GM21619 (cell line): ENCODE results near the gene RPS27.

Experiments used
- ATAC-seq: cut with Tn5 transposase; IDR thresholded peaks from one replicate; pipeline ENCODE4 v1.9.1; 2021; ENCODE audit not compliant: unreplicated experiment

RPS27 gene

GRCh38 chr1:153990468-153991150 lies at the start of gene RPS27:
Gene RPS27, plus strand, starts transcription at chr1:153990762. Its CDS starts 35 bp downstream, at chr1:153990797.
- peak; percentile 63 for ATAC-seq

- no peak for ATAC-seq
Observed at GRCh38 chr1:153941826-153942725, 48.5 kb upstream of the RPS27 start.

- no peak for ATAC-seq
Observed at GRCh38 chr1:153942766-153943549, 47.6 kb upstream of the RPS27 start.

DNA sequence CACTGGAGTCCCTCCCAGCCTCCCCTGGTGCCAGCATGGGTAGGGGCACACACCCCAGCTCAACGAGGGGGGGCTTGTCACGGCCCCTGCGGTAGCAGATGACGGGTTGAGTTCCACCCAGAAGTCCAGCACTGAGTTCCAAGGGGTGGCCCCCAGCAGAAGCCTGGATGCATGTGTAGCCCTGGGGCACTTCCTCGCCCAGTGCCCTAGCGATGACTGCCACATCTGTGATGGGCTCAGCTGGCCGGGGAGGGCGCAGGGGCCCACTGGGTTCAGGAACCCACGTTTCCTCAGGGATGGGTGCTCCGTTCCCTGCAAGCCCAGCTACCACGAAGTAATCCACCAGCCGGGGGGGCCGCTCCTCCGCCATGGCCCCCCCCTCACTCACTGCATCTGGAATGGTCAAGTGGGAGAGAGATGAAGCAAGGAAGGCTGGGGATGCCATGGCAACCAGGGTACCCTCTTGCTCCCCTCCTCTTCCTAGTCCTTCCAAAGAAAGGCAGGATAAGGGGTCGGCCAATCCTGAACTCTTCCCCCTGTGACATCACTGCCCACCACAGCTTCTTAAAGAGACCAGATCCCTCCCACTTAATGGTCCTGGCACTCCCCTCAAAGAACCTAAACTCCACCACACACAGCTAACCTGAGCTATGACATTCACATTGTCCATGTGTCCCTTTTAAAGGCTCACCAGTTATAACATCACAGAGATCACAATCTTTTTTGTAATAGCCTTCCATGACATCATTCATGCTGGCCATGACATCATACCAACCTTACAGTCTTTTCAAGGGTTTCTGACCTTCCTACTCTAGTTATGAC lies 46.3 kb upstream of the RPS27 start:
- ATAC-seq, result no peak

DNA sequence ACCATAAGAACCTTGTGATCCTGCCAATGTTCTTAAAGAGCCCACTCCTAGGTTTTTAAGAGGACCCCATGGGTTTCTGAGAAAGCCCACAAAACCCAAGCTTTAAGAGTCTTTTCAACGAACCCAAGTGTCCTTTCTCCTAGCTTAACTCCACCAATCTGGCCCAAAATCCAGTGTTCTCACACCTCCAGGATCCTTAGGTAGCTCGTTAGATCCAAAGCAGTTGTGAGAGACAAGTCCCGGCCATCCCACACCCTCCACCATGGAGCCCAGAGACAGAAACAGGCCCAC lies 45.8 kb upstream of the RPS27 start:
- no peak for ATAC-seq

GRCh38 chr1:153945131-153945794 lies 45.3 kb upstream of the RPS27 start:
- ATAC-seq, result peak; percentile 11

DNA sequence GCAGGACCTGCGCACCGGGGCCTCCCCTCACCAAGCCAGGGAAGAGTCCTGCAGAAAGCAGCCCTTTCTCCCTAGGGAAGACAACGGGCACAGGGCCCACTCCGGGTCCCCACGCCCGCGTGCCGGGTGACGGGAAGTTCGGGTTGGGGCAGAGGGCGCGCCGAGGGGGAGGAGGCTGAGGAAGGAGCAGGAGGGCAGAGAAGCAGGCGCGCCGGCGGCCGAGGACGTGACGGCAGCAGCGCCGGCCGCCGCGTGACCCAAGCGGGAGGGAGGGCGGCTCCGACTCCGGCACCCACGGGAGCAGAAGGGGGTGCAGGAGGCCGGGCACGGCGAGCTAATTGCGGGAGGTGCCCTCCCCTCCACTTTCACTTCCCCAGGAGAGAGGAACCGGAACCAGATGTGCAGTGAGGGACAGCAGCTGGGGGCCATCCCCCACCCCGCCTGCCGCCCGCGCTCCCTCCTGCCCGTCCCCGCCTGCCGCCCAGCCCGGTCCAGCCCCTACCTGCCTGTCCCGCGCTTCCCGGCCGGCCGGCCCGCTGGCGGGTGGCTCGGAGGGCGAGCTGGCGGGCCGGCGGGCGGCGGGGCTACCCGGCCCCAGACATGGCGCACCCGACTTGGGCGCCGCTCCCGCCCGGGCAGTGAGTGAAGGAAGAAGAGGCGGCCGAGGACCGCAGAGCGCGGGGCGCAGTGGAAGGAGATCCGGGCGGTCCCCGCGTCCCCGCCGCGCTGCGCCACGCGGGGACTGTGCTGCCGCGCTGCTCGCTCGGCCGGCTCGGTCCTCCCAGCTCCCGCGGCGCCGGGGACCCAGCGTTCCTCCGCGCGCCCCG lies 44.6 kb upstream of the RPS27 start:
- peak; percentile 73 for ATAC-seq

DNA sequence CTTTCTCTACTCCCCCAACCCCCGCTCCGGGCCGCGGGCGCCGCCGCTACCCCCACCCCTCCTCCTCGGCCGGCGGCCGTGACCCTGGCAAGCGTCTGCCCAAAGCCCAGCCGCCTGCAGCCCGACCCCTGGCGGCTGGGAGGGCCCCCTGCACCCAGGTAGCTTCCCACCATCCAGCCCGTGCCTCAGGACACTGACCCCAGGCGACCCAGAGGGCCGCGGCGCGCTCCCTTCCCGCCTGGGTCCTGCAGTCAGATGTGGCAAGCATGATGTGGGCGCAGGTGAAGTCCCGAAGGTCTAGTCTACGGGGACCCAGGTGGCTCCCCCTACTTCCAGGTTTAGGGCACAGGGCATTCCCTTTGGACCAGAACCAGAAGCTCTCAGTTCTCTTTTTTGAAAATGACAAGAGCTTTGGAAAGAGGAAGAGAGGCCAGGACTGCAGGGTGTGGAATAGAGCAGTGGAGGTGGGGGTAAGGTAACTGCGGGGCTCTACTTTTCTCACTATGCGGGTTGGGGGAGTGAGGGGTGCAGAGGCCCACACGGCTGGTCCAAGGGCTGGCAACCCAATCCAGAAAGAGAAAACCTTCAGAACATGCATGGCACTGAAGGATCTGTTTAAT lies 43.8 kb upstream of the RPS27 start, which contains the start of gene DENND4B:
TSS of gene DENND4B (minus strand) at position 97 of the 620 bp plus-strand sequence. CDS start 2,344 bp downstream, outside the sequence.
- ATAC-seq, result peak; percentile 53

DNA sequence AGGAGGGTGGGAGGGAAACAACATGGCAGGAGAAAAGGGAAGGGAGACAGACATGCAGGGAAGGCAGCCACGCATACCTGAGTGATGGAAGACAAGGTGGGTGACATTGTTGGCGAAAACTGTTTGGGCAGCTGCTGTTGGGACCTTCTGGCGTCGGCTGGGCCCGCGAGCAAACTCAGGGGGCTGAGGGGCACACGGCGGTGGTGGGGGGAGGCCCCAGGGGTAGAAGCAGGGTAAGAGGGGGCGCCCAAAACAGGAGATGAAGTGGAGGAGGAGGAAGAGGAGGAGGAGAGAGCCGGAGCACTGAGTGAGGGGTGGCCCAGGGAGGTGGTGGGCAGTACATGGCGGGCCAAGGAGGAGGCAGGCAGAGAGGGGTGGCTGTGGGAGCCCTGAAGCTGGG lies 39.4 kb upstream of the RPS27 start:
- no peak for ATAC-seq

- ATAC-seq, result no peak
Observed at GRCh38 chr1:153951801-153952200, 38.8 kb upstream of the RPS27 start.

- no peak for ATAC-seq
Observed at GRCh38 chr1:153953859-153954365, 36.6 kb upstream of the RPS27 start.

DNA sequence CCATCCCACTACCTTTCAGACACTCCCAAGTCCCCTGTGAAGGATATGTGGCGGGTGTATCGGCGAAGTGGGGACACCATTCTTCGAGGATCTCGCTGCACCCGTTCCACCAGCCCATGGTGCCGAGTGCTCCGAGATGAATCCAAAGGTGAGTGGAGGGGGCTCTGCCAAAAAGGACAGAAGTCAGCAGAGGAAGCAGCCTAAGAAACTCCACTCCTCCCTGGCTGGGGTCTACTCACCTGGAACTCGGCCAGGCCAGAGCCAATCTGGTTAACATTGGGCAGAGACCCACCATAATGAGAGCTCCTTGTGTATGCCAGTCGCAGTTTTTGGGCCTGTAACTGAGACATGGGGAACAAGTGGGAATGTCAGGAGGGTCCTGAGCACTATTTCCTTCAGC lies 35.7 kb upstream of the RPS27 start:
- ATAC-seq, result no peak

DNA sequence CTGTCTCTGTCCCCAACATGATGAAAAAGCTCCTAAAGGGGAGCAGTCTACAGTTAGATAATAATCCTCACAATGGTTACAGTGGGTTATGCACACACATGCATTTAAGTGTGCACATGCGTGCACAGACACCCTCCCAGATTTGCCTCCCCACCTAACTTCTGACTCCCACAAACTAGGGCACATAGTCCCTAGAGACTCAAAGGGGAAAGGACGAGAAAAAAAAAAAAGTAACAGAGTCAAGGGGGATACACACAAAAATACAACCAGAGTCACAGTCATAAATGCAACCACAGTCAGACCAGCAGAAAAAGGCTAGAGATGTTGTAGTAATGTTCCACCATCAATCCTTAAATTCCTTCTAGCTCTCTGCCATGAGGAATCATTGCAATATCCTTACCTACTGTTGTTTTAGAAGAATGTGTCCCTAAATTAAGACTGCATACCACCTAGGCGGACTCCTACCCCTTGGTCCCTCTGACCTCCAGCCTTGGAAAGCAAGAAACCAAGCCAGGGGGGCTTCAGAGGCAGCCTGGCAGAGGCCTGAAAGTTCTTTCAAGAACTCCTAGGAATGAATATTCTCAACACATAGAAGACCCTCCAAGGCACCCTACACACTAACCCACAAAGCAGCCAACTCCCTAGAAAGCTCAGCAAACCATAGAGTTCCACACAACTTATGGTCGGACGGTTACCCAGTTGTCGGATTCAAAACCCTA lies 33.4 kb upstream of the RPS27 start:
- ATAC-seq, result no peak

DNA sequence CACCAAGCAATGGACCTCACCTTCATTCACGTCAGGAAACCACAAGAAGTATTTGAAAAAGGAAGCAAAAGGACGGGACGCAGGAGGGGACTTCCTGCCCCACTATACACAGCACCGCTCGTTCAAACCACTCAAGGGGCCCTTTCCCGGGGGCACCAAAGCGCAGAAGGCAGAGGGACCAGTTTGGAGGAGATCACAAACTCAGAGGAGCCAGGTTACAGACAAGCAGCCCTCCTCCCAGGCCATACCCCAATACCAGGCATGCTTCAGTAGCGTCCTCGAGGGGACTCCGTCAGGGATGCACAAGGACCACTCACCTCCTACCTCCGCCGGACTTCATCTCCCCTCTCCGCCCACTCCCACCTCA lies 32.8 kb upstream of the RPS27 start:
- ATAC-seq, result peak; percentile 16

- peak; percentile 72 for ATAC-seq
Observed at GRCh38 chr1:153958111-153958960, 32.2 kb upstream of the RPS27 start, which contains the start of gene CRTC2. Gene CRTC2, minus strand, starts transcription at chr1:153958612. Its CDS starts 115 bp downstream, at chr1:153958497.

GRCh38 chr1:153958961-153959260 lies 31.7 kb upstream of the RPS27 start:
- ATAC-seq, result no peak

DNA sequence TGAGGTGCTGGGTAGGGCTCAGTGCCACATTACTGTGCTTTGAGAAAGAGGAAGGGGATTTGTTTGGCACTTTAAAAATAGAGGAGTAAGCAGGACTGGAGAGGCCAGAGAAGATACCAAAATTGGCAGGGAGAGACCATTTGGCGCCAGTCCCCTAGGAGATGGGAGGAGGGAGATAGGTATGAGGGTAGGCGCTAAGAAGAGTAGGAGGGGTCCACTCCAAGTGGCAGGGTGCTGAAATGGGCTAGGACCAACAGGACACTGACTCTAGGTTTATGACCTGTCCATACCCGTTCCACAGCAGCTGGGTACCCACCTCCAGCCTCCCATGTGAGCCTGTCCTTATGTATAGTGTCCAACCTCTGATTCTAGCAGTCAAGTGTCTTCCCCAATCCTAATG lies 31.1 kb upstream of the RPS27 start:
- ATAC-seq, result no peak
